Upper lobe of left lung (tissue), 6 donors: ENCODE data around the gene MORN4. TPM values are rescaled to one million over a fixed set of nuclear protein-coding genes. Genes with fewer than 3 reads are reported as not detected.

Experiments used
- ATAC-seq, 2 donors: fragments of 200-7000 bp; cut with Tn5 transposase; one replicate each; pipeline ENCODE4 v1.9.1; 2022; ENCODE audit warnings: mild to moderate bottlenecking in 2 of 2, moderate library complexity in 2 of 2; ENCODE audit not compliant: low FRiP score in 2 of 2
- DNase-seq, 2 donors: peaks; one replicate each; pipeline ENCODE4 v3.0.0-alpha.2; 2019 to 2020
- H3K27ac ChIP-seq, 4 donors: fragments of 200-600 bp; sonication (generic); one replicate each; pipeline ENCODE4 v1.5.1; 2016 to 2019
- H3K27me3 ChIP-seq, 4 donors: fragments of 200-600 bp; sonication (generic); one replicate each; pipeline ENCODE4 v1.5.1; 2017 to 2019
- H3K36me3 ChIP-seq, 4 donors: fragments of 200-600 bp; sonication (generic); one replicate each; pipeline ENCODE4 v1.5.1; 2016 to 2019
- H3K4me1 ChIP-seq, 4 donors: fragments of 200-600 bp; sonication (generic); one replicate each; pipeline ENCODE4 v1.5.1; 2018 to 2019
- H3K4me3 ChIP-seq, 4 donors: fragments of 200-600 bp; sonication (generic); one replicate each; pipeline ENCODE4 v1.5.1; 2017 to 2019; ENCODE audit warnings: mild to moderate bottlenecking in 2 of 4, moderate library complexity in 1 of 4
- H3K9me3 ChIP-seq, 4 donors: fragments of 200-600 bp; sonication (generic); one replicate each; pipeline ENCODE4 v1.5.1; 2018 to 2019
- EP300 ChIP-seq, 4 donors: sonication (generic); formaldehyde crosslinking; IDR thresholded peaks; one replicate each; pipeline ENCODE4 v1.5.1; 2017; ENCODE audit warnings: antibody characterized with exemption in 4 of 4, control low read depth in 2 of 4
- POLR2A ChIP-seq, 4 donors: fragments of 450-650 bp; IDR thresholded peaks; one replicate each; pipeline ENCODE4 v1.5.1; 2016 to 2017; ENCODE audit warnings: antibody characterized with exemption in 4 of 4, mild to moderate bottlenecking in 2 of 4
- POLR2AphosphoS5 ChIP-seq, 2 donors: sonication (generic); formaldehyde crosslinking; IDR thresholded peaks; one replicate each; pipeline ENCODE4 v1.5.1; 2017; ENCODE audit warnings: antibody characterized with exemption in 2 of 2
- WGBS, 2 donors: methylation state at CpG; one replicate each; pipeline ENCODE4 v1.1.5; 2017 to 2018; 5-methylcytosine and 5-hydroxymethylcytosine counted together
- total RNA-seq, 6 donors: library from RNA; depleted of rRNA in 4 of 6; stranded (reverse); fragments of >200 nt in 4 of 6; gene quantifications; one replicate each; pipeline versions ENCODE4 v1.1.0 to v1.2.1, GENCODE V29; 2016 to 2021
- TF ChIP-seq, protein P1 (sequence below), 6 experiments: fragments of 450-650 bp in 4 of 6; fragments of 200-600 bp in 2 of 6; sonication (generic) in 2 of 6; IDR thresholded peaks; one replicate each; pipeline ENCODE4 v1.5.1; 2016 to 2019; ENCODE audit warnings: antibody characterized with exemption in 6 of 6
- donor health status: DM: no; HTN: no; CAD: no; lungs with moderate emphysema.
- donor health status: DM: no; HTN: yes; CAD: no; lungs with severe emphysema.

MORN4 gene
- total RNA-seq, 6 donors from 2014 or later: 1.3 to 7.7 (median 3.2) TPM

DNA sequence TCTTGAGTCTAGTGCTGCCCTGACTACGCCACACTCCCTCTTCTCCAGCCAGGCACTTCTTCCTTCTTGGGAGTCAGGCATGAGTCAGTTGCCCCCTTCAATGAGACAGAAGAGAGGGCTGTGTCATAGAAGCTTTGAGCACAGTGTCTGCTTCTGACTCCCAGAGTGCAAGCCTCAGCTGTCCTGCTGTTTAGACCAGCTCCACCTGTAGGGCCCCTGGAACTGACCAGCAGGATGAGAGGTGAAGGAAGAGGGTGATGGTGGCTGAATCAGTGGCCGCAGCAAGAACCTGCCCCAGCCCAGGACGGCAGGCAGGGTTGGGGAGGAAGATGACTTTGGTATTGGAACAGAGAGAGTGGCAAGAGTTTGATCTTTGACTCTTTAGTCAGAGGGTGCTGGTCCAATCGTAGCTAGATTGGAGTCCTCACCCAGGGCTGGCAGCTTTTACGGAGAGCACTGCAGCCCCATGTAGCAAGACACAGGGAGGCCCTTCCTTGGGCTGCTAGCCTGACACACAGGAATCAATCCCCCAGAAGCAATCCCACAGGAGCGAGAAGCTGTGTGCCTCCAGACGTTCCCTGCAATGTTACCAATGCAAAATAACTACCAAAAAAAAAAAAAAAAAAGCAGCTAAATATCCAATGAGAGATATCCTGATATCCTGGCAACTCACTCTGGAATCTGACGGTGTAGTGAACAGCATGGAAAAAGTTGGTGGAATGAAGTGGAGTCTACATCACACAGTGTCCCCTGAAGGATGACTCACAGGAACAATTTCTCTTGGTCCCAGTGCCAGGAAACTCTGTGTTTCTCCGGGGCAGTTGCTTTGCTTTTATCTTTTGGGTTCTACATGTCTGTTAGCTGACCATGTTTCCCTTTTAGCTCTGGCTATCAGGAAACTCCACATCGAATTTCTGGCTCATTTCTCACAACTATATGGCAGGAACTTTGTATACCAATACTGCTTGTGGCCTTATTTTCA is 36.9 kb downstream of the MORN4 start:
- ATAC-seq (peak; percentile 76 to 90), DNase-seq (peak in 1 of 2 donors; percentile 29)
- 60 to 65% methylated on average over 10 of the region's 10 CpGs for WGBS, 2 donors
- Histone ChIP-seq H3K36me3 (no peaks in the 10 kb centered on the region), H3K4me3 (no peak overlapping the region), H3K27ac (peak overlapping the region; percentile 56 to 84 (median 70)), H3K9me3 (no peaks in the 10 kb centered on the region), H3K27me3 (no peaks in the 10 kb centered on the region), H3K4me1 (peaks cover 4 to 15% (median 13%) of the 10 kb centered on the region in 4 donors)
- TF ChIP-seq POLR2AphosphoS5 (IDR thresholded peaks at IDR 0.05): peak; percentile 24 to 68
- TF ChIP-seq EP300 (IDR thresholded peaks at IDR 0.05): peak in 2 of 4 donors; percentile 45 to 56
- TF ChIP-seq POLR2A (IDR thresholded peaks at IDR 0.05): no peak

DNA sequence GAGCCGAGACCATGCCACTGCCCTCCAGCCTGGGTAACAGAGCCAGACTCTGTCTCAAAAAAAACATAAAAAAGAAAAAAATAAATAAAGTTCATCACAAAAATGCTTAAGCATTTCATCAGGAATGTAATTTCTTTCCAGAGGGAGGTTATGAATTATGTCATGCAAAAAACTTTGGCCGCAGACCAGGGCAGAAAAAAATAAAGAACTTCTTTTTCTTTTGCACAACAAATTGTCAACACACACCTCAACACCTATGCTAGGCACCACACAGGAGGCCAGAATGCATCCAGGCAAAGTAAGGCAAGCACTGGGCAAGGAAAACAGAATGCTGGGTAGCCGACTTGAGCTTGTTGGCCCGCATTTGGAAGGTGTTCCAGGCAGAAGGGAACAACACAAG is 39.9 kb downstream of the MORN4 start:
- H3K4me1 ChIP-seq: peaks cover 4 to 15% (median 13%) of the 10 kb centered on the region in 4 donors
- WGBS, 2 donors: 68 to 77% methylated on average over 4 of the region's 4 CpGs
- H3K27ac ChIP-seq: peak overlapping the region in 1 of 4 donors; percentile 1
- ATAC-seq (no peak), DNase-seq (no peak)
- H3K36me3 ChIP-seq: no peaks in the 10 kb centered on the region
- no peaks in the 10 kb centered on the region for H3K27me3 ChIP-seq
- H3K9me3 ChIP-seq: no peaks in the 10 kb centered on the region
- TF ChIP-seq POLR2AphosphoS5 (IDR thresholded peaks at IDR 0.05) (no peak), POLR2A (IDR thresholded peaks at IDR 0.05) (no peak), EP300 (IDR thresholded peaks at IDR 0.05) (no peak)
- TF ChIP-seq, protein P1, sequence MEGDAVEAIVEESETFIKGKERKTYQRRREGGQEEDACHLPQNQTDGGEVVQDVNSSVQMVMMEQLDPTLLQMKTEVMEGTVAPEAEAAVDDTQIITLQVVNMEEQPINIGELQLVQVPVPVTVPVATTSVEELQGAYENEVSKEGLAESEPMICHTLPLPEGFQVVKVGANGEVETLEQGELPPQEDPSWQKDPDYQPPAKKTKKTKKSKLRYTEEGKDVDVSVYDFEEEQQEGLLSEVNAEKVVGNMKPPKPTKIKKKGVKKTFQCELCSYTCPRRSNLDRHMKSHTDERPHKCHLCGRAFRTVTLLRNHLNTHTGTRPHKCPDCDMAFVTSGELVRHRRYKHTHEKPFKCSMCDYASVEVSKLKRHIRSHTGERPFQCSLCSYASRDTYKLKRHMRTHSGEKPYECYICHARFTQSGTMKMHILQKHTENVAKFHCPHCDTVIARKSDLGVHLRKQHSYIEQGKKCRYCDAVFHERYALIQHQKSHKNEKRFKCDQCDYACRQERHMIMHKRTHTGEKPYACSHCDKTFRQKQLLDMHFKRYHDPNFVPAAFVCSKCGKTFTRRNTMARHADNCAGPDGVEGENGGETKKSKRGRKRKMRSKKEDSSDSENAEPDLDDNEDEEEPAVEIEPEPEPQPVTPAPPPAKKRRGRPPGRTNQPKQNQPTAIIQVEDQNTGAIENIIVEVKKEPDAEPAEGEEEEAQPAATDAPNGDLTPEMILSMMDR (IDR thresholded peaks at IDR 0.05): no peak
- H3K4me3 ChIP-seq: no peak overlapping the region

DNA sequence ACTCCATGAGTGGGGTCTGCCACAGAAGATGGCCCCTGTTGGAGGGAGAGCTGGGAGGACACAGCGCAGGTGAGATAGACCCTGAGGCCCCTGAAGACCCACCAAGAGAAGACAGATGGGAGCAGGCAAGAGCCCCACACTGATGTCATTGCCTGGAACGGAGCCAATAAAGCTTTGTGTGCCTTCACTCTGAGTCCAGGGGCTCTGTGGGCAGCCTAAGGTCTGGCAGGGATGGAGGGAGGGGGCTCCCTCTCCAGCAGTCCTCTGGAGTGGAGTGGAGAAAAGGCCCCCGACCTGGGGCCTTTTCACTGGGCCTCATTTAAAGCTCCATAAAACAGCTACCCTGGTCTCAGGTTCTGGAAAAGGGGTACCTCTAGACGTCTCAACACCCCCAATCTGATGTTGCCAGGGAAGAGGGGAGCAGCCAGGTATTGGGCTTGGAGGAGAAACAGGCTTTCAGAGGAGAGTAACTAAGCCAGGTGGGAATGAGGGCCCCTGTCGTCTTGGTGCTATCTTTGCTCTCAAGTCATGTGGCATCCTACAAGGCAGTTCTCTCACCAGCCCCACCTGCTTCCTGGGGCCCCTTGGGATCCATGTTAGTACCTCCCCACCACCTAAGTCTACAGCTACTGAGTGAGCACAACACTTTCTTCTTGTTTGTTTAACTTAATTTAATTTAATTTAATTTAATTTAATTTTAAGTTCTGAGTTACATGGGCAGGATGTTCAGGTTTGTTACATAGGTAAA is 42.4 kb downstream of the MORN4 start:
- DNase-seq (no peak), ATAC-seq (no peak)
- TF ChIP-seq, protein P1 (IDR thresholded peaks at IDR 0.05): no peak
- TF ChIP-seq POLR2AphosphoS5 (IDR thresholded peaks at IDR 0.05): no peak
- Histone ChIP-seq H3K36me3 (no peaks in the 10 kb centered on the region), H3K4me3 (no peak overlapping the region), H3K9me3 (no peaks in the 10 kb centered on the region), H3K27ac (no peak overlapping the region), H3K27me3 (no peaks in the 10 kb centered on the region), H3K4me1 (peaks cover 0 to 9% (median 0%) of the 10 kb centered on the region in 4 donors)
- 64 to 74% methylated on average over 4 to 5 of the region's 5 CpGs for WGBS, 2 donors

DNA sequence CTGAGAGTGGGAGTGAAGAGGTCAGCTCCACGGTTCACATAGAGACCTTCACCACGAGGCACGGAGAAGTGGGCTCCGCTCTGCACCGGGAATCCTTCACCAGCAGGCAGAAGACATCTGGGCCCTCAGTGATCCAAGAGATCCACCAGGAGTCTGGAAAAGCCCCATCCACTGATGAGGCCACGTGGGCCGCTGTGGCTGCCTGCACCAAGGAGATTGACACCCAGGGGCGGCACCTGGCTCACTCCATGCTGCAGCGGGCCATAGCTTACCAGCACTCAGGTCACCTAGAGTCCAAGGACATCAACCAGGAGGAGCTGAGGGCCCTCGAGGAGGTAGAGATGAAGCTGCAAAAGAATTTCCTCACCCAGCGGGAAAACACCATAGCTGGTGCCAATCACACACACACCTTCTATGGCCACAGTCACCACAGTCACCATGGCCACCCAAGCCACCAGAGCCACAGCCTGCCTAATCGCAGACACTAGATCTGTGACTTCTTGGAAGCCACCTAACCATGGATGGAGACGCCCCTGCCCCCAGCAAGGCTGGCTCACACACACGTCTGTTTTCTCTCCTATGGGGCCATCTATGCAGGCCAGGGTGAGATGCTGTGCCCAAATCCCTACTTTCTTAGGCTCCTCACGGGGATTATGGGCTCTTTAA is 43.1 kb downstream of the MORN4 start:
- Histone ChIP-seq H3K27me3 (no peaks in the 10 kb centered on the region), H3K27ac (no peak overlapping the region), H3K4me1 (peaks cover 0 to 8% (median 0%) of the 10 kb centered on the region in 4 donors), H3K36me3 (no peaks in the 10 kb centered on the region), H3K4me3 (no peak overlapping the region), H3K9me3 (no peaks in the 10 kb centered on the region)
- DNase-seq: no peak
- TF ChIP-seq POLR2A (IDR thresholded peaks at IDR 0.05): no peak
- no peak for TF ChIP-seq EP300 (IDR thresholded peaks at IDR 0.05)
- no peak for TF ChIP-seq POLR2AphosphoS5 (IDR thresholded peaks at IDR 0.05)
- 91 to 100% methylated on average over 7 to 11 of the region's 15 CpGs for WGBS, 2 donors
- ATAC-seq: no peak

DNA sequence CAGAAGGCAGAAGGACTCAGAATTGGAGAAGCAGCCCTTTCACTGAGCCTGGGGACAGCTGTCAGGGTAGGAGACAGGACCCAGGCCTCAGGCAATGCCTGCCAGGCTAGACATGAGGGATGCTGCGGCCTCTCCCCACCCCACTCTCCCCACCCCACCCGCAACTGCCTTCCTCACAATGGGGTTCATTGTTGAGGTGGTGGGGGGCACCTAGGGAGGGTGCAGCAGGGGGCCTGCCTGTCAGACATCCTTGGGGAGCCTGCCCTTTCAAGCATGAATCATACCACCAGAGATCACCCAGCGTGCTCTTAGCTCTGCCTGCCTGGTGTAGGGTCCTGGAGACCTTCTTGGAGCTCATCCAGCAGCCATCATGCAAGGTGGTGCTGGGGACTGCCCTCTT is 43.8 kb downstream of the MORN4 start, which contains the start of gene C10orf62:
C10orf62 (plus strand) TSS at position 243 of the 400 bp plus-strand sequence. CDS start 177 bp downstream, outside the sequence.
- 83 to 95% methylated on average over 2 to 3 of the region's 3 CpGs for WGBS, 2 donors
- no peaks in the 10 kb centered on the region for H3K9me3 ChIP-seq
- no peak for DNase-seq
- TF ChIP-seq EP300 (IDR thresholded peaks at IDR 0.05) (no peak), POLR2A (IDR thresholded peaks at IDR 0.05) (no peak), POLR2AphosphoS5 (IDR thresholded peaks at IDR 0.05) (no peak)
- TF ChIP-seq, protein P1 (IDR thresholded peaks at IDR 0.05): no peak
- ATAC-seq: no peak
- no peaks in the 10 kb centered on the region for H3K27me3 ChIP-seq
- H3K27ac ChIP-seq: no peak within 1 kb of the TSS
- H3K36me3 ChIP-seq: no peaks in the 10 kb centered on the region
- no peak within 1 kb of the TSS for H3K4me3 ChIP-seq
- peaks cover 0 to 8% (median 0%) of the 10 kb centered on the region in 4 donors for H3K4me1 ChIP-seq
